NCI-H128 (cell line): ENCODE measurements around the gene SUPT20HL2.
"Not testable (repeated sequence)": the region's sequence is repeated elsewhere in the genome, so short reads cannot be mapped to it uniquely, and the experiment has no call there.

Experiments
- DNase-seq: peaks from one replicate; lab custom pipeline; 2025; ENCODE audit not compliant: unreplicated experiment; lab: John Stamatoyannopoulos, UW

Gene SUPT20HL2

DNA sequence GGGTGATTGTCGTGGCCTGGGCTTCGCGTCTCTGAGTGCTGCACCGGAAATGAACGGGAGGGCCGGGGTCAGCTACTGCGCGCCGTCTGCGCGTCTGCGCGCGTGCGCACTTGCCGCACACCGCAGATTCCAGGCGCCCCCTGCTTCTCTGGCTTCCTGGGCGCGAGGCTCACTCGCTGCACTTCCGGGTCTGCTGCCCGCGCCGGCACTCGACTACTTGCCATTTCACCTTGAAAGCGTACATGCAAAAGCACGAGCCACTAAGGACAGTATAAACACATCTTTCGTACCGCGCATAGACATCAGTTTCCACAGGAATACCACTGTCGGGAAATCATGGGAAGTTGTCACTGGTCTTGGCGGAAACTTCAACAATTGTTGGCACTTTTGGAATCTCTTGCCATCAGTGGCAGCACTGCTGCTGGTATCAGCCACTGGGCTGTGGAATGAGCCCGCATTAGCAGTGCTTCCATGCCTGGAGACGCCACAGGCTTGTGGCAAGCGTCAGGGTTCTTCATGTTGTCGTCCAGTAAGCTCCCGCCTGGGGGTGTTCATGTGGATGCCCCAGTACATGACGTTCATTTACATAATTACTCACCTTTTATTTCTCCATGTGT lies at the start of gene SUPT20HL2:
SUPT20HL2 (minus strand) TSS at position 51 of the 617 bp plus-strand sequence. CDS start 754 bp downstream, outside the sequence.
- DNase-seq: no peak

- DNase-seq: not testable (repeated sequence)
These were observed 48.3 kb upstream of the SUPT20HL2 start for GRCh38 chrX:24362089-24362745.

- DNase-seq: no peak
These were observed 46.4 kb upstream of the SUPT20HL2 start, which contains the start of gene SUPT20HL1 for GRCh38 chrX:24360272-24360671. TSS of gene SUPT20HL1 (plus strand) at chrX:24360639. CDS start at chrX:24362761, 2,122 bp downstream.

DNA sequence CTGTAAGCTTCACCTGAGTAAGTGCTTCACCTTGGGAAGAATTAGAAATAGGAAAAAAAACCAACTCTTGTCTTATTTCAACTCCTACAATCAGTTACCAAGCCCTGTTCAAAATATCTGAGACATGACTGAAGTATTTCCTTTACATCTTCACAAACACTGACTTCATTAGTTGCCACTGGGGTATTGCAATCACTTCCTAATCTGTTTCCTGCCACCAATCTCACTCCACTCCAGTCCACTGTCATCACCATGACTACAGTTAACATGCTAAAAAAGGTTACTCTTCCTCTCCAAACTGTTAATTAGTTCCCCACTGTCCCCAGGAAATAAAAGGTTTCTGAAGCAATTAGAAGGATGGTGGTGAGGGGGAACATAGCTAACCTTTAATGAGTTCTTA lies 43.2 kb upstream of the SUPT20HL2 start:
- no peak for DNase-seq

DNA sequence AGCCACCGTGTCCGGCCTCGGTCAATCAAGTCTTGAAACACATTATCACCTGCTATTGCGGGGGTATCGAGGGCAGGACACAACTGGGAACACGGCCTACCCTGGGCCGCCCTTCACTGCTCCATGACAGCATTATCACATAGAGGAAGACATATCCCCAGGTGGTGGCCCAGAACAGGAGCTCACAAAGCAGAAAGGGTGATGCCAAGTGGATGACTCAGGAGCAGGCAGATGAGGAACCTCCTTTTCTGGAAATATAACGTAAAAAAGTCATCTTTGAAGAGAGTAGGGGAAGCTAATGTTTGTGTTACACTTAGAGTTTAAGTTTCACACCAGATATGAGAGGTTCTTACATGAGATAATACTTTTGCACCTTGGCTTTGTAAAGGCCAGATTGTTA lies 41.2 kb upstream of the SUPT20HL2 start:
- DNase-seq: no peak

DNA sequence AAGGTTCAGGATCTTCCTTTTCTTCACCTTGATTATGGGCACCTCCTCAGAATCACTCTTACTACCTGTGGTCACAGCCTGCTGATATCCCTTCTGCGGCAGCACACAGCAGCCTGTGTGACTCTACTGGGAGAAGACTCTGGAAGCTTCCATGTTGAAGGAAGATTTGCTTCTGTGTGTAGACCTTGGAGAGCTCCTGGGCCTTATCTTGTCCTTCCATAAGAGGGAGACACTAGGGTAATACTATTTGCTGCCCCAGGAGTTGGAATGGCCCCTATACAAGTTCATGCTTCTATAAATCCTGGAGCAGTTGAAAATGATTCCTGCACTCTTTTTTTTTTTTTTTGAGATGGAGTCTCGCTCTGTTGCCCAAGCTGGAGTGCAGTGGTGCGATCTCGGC lies 36.3 kb upstream of the SUPT20HL2 start:
- no peak for DNase-seq

DNA sequence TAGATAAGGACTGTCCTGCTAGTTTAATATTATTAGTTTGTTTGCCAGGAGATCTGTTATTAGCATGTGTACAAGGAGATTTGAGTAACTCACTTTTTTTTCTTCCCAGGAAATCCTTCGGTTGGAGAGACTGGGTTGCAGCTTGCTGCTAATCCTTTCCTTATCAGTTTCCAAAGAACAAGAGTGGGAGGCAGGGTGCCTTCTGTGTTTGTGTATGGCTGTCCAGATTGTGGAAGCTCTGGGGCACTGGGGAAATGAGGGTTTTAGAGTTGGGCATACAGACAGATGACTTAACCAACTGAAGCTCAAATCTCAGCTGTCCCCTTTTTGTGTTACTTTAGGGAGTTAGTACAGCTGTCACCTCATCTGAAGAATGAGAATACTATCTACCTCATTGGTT lies 34.0 kb upstream of the SUPT20HL2 start:
- no peak for DNase-seq

GRCh38 chrX:24343719-24344118 lies 29.9 kb upstream of the SUPT20HL2 start:
- no peak for DNase-seq

DNA sequence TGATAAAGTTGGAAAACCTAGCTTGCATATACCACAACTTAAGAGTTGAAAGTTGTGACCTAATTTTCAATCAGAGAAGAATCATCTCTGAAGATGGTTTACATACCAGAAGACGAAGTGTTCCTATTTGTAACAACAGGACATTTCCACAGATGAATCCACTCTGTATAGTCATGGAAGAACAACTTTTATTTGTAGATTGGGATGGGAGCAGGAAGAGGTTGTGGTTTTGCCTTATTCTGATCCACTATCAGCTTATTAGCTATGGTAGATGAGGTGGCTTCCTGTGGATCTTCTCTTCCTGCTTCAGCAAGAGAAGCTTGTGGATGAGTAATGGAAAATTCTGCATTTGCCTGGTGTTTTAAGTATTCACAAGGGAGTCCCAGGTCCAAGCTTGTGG lies 27.9 kb upstream of the SUPT20HL2 start:
- DNase-seq: no peak

DNA sequence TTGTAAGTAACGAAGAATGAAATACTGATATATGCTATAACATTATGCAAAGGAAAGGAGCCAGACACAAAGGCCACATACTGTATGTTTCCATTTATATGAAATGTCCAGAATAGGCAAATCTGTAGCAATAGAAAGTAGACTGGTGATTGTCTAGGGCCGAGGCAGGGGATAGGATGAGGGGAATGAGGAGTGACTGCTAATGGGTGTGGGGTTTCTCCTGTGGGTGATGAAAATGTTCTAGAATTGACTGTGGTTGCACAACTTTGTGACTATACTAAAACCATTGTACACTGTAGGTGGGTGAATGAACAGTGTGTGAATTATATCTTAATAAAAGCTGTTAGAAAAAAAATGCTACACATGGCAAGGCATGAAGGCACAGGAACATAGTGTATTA lies 26.6 kb upstream of the SUPT20HL2 start:
- no peak for DNase-seq

DNA sequence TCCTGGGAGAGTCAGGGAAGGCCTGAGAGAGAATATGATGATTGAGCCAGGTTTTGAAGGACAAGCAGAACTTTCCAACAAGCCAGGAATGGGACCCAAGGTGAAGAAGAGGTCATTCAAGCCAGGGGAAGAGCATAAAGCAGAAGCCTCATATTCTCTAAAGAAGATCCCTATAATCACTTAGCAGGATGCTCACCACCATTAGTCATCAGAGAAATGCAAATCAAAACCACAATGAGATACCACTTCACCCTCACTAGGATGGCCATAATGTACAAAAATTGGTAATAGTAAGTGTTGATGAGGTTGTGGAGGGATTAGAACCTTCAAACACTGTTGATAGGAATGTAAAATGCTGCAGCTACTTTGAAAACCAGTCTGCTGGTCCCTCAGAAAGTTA lies 26.0 kb upstream of the SUPT20HL2 start:
- no peak for DNase-seq

- DNase-seq: no peak
These were observed 22.0 kb upstream of the SUPT20HL2 start for GRCh38 chrX:24335871-24336270.

DNA sequence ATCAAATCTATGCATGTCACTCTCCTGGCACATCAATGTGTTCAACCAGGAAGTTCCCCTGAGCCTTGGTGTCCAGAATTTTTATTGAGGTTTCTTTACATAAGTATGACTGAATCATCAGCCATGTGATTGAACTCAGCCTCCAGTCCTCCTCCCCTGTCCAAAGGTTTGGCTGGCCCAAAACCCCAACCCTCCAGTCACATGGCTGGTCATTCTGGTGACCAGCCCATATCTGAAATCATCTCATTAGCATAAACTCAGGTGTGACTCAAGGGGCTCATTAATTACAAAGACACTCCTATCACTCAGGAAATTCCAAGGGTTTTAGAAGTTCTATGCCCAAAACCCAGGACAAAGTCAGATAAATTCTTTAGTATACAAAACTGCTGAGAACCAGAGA lies 20.6 kb upstream of the SUPT20HL2 start:
- no peak for DNase-seq

DNA sequence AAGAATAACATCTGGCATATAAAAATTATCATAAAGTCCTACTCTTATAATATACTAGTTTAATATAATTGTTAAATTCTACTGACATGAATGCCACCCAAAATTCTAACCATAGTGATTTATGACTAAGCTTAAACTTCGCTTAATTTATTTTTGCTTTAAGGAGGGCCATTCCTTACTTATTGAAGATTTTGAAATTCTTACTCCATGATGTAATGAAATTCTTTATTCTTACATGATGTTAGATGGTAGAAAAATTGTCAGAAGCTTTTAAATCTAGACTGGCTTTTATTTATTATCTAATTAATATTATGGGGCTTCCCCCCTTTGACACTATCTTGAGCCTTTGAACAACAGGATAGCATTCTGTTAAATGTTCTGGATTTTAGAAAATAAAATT lies 19.5 kb upstream of the SUPT20HL2 start:
- DNase-seq: no peak

GRCh38 chrX:24332878-24333277 lies 19.0 kb upstream of the SUPT20HL2 start:
- DNase-seq: no peak

- DNase-seq: no peak
These were observed 11.4 kb upstream of the SUPT20HL2 start for GRCh38 chrX:24325231-24325630.

DNA sequence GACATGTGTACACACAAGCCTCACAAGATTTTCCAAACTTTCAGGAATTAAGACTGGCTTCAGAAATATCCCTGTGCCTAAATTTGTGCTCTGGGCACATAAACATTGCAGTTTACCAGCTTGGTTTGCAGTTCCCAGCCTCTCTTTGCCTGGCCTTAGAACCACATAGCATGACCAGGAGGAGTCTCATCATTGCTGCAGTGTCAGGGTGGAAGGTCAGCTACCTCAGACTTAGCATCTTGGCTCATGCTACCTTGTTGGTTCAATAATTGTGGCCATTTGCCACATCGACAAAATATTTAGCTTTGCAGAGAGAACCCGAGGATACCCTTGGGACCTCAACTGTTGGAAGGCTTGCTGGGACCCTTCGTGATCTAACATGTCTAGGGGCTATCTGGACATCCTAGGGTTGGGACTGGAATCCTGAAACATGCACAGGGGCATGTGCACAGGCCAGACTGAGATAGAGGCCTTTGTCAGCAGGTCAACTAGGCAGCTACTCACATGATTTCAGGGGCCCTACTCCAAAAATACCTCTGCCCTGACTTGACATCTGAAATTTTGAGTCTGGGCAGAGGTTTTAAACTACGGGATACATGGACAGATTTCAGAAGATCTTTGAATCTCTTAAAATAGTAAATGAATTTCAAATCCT lies 8.0 kb upstream of the SUPT20HL2 start:
- no peak for DNase-seq

DNA sequence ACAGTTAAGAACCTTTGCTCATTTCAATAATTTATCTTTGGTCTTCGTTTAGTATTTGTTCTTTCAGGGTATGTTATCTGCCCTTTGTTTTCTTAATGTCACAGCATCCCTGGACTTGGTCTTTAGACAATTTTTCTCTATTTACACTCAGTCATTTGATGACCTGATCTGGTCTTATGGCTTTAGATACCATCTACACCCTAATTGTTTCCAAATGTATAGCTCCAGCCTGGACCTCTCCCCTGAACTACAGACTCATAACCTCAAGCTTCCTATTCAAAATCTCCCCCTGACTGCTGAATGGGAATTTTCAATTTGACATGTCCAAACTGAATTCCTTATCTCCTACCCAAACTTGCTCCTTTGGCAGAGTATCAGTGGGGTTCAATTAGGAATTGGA lies 3.7 kb upstream of the SUPT20HL2 start:
- no peak for DNase-seq

- DNase-seq: no peak
These were observed 2.2 kb upstream of the SUPT20HL2 start for GRCh38 chrX:24316111-24316510.

- DNase-seq: not testable (repeated sequence)
These were observed 1.6 kb downstream of the SUPT20HL2 start for GRCh38 chrX:24312249-24312607.

DNA sequence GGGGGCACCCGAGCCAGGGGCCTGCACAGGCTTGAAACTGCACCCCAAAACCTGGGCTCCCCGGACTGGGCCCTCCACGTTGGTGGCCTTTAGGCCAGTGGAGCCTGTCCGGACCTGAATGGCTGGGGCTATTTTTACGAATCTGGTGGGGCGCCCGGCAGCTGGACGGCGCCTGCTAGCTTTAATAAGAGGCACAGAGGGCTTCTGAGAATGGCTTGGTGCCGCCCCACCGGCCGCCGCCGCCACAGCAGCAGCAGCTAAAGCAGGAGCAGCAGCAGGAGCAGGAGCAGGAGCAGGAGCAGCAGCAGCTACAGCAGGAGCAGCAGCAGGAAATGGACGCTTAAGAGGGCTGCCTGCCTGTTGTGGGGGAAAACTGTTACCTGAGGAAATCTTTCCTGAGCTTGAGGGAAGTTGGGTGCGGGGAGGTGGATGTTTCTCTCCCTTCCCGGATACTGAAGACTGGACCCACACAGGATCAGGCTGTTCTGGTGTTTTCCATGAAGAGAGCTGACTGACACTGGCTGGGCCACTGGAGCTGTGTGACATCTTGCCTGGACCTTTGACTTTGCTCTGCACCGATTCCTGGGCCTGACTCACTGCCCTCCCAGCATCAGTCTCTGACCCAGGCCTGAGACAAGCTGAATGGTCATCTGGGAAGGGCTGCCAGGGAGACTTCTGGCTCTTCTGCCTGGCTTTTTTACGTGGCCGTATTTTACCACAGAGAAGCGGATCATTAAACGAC lies 2.2 kb downstream of the SUPT20HL2 start:
- DNase-seq: not testable (repeated sequence)

GRCh38 chrX:24310916-24311315 lies 3.0 kb downstream of the SUPT20HL2 start:
- not testable (repeated sequence) for DNase-seq
